Smooth muscle cell (in vitro differentiated cells): ENCODE results near the gene NACA2. TPM values are rescaled to one million over a fixed set of nuclear protein-coding genes. Genes with fewer than 3 reads are reported as not detected.

Source experiments
- DNase-seq: peaks from one replicate; lab custom pipeline; 2025; ENCODE audit not compliant: unreplicated experiment; lab: John Stamatoyannopoulos, UW
- H2AFZ ChIP-seq: fragments of 200-600 bp; sonication (generic); 2 replicates; pipeline ENCODE4 v1.6.0; 2016; ENCODE audit warnings: antibody characterized with exemption, low read depth, mild to moderate bottlenecking
- H3F3A ChIP-seq: fragments of 200-600 bp; sonication (generic); 2 replicates; pipeline ENCODE4 v1.6.0; 2017; ENCODE audit warnings: antibody characterized with exemption, low read depth
- H3K27ac ChIP-seq: fragments of 200-600 bp; sonication (generic); 2 replicates; pipeline ENCODE4 v1.5.1; 2016; ENCODE audit warnings: low read depth, mild to moderate bottlenecking
- H3K27me3 ChIP-seq: fragments of 200-600 bp; sonication (generic); 2 replicates; pipeline ENCODE4 v1.6.1; 2016; ENCODE audit warnings: low read depth, mild to moderate bottlenecking
- H3K36me3 ChIP-seq: fragments of 200-600 bp; sonication (generic); 2 replicates; pipeline ENCODE4 v1.5.1; 2016; ENCODE audit warnings: low read depth
- H3K4me1 ChIP-seq: fragments of 200-600 bp; sonication (generic); 2 replicates; pipeline ENCODE4 v1.5.1; 2016; ENCODE audit warnings: low read depth
- H3K4me2 ChIP-seq: fragments of 200-600 bp; sonication (generic); 2 replicates; pipeline ENCODE4 v1.6.0; 2016; ENCODE audit warnings: mild to moderate bottlenecking
- H3K4me3 ChIP-seq: fragments of 200-600 bp; sonication (generic); 2 replicates; pipeline ENCODE4 v1.5.1; 2016; ENCODE audit warnings: mild to moderate bottlenecking
- H3K79me2 ChIP-seq: fragments of 200-600 bp; sonication (generic); 2 replicates; pipeline ENCODE4 v1.6.0; 2016; ENCODE audit warnings: low read depth, mild to moderate bottlenecking
- H3K9ac ChIP-seq: fragments of 200-600 bp; sonication (generic); 2 replicates; pipeline ENCODE4 v1.6.0; 2016; ENCODE audit warnings: low read depth
- H3K9me3 ChIP-seq: fragments of 200-600 bp; sonication (generic); replicated peaks from 2 replicates; pipeline ENCODE4 v1.5.1; 2016; ENCODE audit warnings: low read depth
- H4K20me1 ChIP-seq: fragments of 200-600 bp; sonication (generic); 2 replicates; pipeline ENCODE4 v1.6.0; 2016; ENCODE audit warnings: low read depth
- CTCF ChIP-seq: fragments of 200-600 bp; sonication (generic); IDR thresholded peaks from 2 replicates; pipeline ENCODE4 v1.5.1; 2017; ENCODE audit warnings: borderline replicate concordance, mild to moderate bottlenecking, antibody characterized with exemption; ENCODE audit not compliant: insufficient read depth, poor library complexity, severe bottlenecking
- WGBS: methylation state at CpG from one replicate; pipeline ENCODE4 v1.1.7; 2016; ENCODE audit warnings: low lambda C conversion rate; 5-methylcytosine and 5-hydroxymethylcytosine counted together
- polyA plus RNA-seq: library from polyadenylated mRNA; unstranded; fragments of >200 nt; fragmentation: Nextera tagmentation; extraction: Ambion mirVana; gene quantifications from 2 replicates; pipeline ENCODE4 v1.2.1, GENCODE V29; 2016
- total RNA-seq: library from RNA; depleted of rRNA; stranded (reverse); fragments of >200 nt; gene quantifications from 2 replicates; pipeline ENCODE4 v1.2.3, GENCODE V29; 2014

The NACA2 gene
- total and polyA plus RNA-seq, 2 experiments from 2014 or later: not detected

GRCh38 chr17:61627658-61628057 lies 36.6 kb upstream of the NACA2 start:
- 63% methylated on average over 2 of the region's 2 CpGs for WGBS
- no peak overlapping the region for H3K9ac ChIP-seq
- H3K27ac ChIP-seq: no peak overlapping the region
- no peaks in the 10 kb centered on the region for H3F3A ChIP-seq
- no peak overlapping the region for H3K4me3 ChIP-seq
- peaks cover 3% of the 10 kb centered on the region for H3K27me3 ChIP-seq
- DNase-seq: no peak
- H3K79me2 ChIP-seq: no peaks in the 10 kb centered on the region
- H3K4me2 ChIP-seq: no peak overlapping the region
- no peaks in the 10 kb centered on the region for H3K4me1 ChIP-seq
- no peaks in the 10 kb centered on the region for H3K36me3 ChIP-seq
- H2AFZ ChIP-seq: no peak overlapping the region
- TF ChIP-seq CTCF: no peak
- H3K9me3 ChIP-seq: no peaks in the 10 kb centered on the region
- no peaks in the 10 kb centered on the region for H4K20me1 ChIP-seq

- no peak for TF ChIP-seq CTCF
- no peaks in the 10 kb centered on the region for H4K20me1 ChIP-seq
- H3F3A ChIP-seq: no peaks in the 10 kb centered on the region
- H3K27me3 ChIP-seq: peaks cover 3% of the 10 kb centered on the region
- H3K4me3 ChIP-seq: no peak overlapping the region
- H2AFZ ChIP-seq: no peak overlapping the region
- no peaks in the 10 kb centered on the region for H3K9me3 ChIP-seq
- no peak overlapping the region for H3K4me2 ChIP-seq
- DNase-seq: no peak
- no peak overlapping the region for H3K27ac ChIP-seq
- H3K36me3 ChIP-seq: no peaks in the 10 kb centered on the region
- H3K9ac ChIP-seq: no peak overlapping the region
- H3K4me1 ChIP-seq: no peaks in the 10 kb centered on the region
- H3K79me2 ChIP-seq: no peaks in the 10 kb centered on the region
Measured at GRCh38 chr17:61627125-61627524, 36.1 kb upstream of the NACA2 start.

GRCh38 chr17:61625564-61625963 lies 34.5 kb upstream of the NACA2 start:
- Histone ChIP-seq H3K27me3 (peaks cover 3% of the 10 kb centered on the region), H3K4me3 (no peak overlapping the region), H3K9me3 (no peaks in the 10 kb centered on the region), H2AFZ (no peak overlapping the region), H3K4me2 (no peak overlapping the region), H4K20me1 (no peaks in the 10 kb centered on the region), H3F3A (no peaks in the 10 kb centered on the region), H3K4me1 (no peaks in the 10 kb centered on the region), H3K27ac (no peak overlapping the region), H3K9ac (no peak overlapping the region), H3K79me2 (no peaks in the 10 kb centered on the region), H3K36me3 (no peaks in the 10 kb centered on the region)
- TF ChIP-seq CTCF: no peak
- no peak for DNase-seq
- 92% methylated on average over 5 of the region's 5 CpGs for WGBS

GRCh38 chr17:61624951-61625350 lies 33.9 kb upstream of the NACA2 start:
- no peak overlapping the region for H3K4me3 ChIP-seq
- H3K9me3 ChIP-seq: no peaks in the 10 kb centered on the region
- no peak overlapping the region for H3K9ac ChIP-seq
- DNase-seq: no peak
- H3F3A ChIP-seq: no peaks in the 10 kb centered on the region
- no peaks in the 10 kb centered on the region for H3K79me2 ChIP-seq
- no peaks in the 10 kb centered on the region for H3K36me3 ChIP-seq
- no peak overlapping the region for H3K27ac ChIP-seq
- H3K4me2 ChIP-seq: no peak overlapping the region
- no peak for TF ChIP-seq CTCF
- H2AFZ ChIP-seq: no peak overlapping the region
- peaks cover 3% of the 10 kb centered on the region for H3K27me3 ChIP-seq
- 100% methylated on average over 1 of the region's 1 CpG for WGBS
- no peaks in the 10 kb centered on the region for H3K4me1 ChIP-seq
- no peaks in the 10 kb centered on the region for H4K20me1 ChIP-seq
